Non-pigmented ciliary epithelial cell (primary cell): Measurements from ENCODE around the gene TMEM205.

Experiments used
- DNase-seq: peaks from one replicate; pipeline ENCODE4 v3.0.0-alpha.2; 2010; ENCODE audit warnings: low read depth

TMEM205 gene

GRCh38 chr19:11299946-11300810, 45.9 kb downstream of the TMEM205 start:
- no peak for DNase-seq

GRCh38 chr19:11296264-11296663, 49.8 kb downstream of the TMEM205 start:
- DNase-seq: no peak

- no peak for DNase-seq
These were observed 50.3 kb downstream of the TMEM205 start, which contains the start of gene TSPAN16 for GRCh38 chr19:11295665-11296245. TSPAN16 (plus strand) TSS chr19:11296160; CDS start chr19:11296298, 138 bp downstream.

- DNase-seq: no peak
These were observed 50.9 kb downstream of the TMEM205 start for GRCh38 chr19:11295180-11295579.

- DNase-seq: no peak
These were observed 52.4 kb downstream of the TMEM205 start for GRCh38 chr19:11293433-11294389.
